GM19239 (cell line): Measurements from ENCODE around the gene TMEM45A.
"Not testable (repeated sequence)": the region's sequence is repeated elsewhere in the genome, so short reads cannot be mapped to it uniquely, and the experiment has no call there.

Experiments used
- DNase-seq: peaks from one replicate; pipeline ENCODE4 v3.0.0; 2011; ENCODE audit warnings: low spot score; ENCODE audit not compliant: insufficient read length
- FAIRE-seq: peaks from 2 replicates; lab custom pipeline; 2011; peaks lifted over from hg19 to GRCh38; lab: Jason Lieb, UNC

Gene TMEM45A

DNA sequence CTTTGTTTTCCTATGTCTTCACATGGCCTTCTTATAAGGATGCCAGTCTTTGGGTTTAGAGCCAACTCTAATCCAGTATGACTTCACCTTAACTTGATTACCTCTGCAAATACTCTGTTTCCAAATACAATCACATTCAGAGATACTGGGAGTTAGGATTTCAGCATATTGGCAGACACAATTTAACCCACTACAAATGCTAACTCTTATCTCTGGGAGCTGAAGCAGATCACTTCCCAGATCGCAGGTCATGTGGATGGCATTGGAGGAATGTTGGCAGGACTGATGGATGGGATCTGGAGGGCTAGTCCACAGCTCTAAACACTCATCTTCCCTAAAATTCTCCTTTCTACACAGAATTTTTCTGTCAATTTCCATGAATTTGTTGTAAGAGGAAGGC, 70.8 kb downstream of the TMEM45A start:
- no peak for FAIRE-seq

DNA sequence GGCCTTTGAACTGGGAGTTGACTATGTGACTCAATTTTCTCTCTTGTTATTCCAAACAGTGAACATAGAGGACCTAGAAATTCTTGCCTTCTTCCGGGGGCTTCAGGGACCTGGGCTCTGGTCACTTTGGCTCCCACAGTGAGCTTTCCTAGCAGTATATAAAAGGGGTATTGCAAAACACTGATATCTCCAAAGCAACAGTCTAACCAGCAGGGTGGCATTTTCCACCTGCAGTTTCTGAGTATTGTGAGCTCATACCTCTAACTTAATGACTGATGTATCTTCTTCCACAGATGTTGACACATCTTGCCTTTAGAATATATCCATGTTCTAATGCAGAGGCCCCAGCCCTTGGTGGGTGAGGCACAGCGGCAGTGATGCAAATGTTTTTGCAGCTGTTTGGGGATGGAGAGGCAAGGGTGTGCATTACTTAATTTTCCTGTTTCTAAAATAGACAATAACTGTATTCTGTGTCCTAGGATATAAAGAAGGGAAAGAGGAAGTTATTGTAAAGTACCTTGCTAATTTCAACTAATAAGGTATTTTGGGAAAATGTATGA, 71.3 kb downstream of the TMEM45A start:
- no peak for DNase-seq
- no peak for FAIRE-seq

More for the DNA sequence above, 70.8 kb downstream of the TMEM45A start:
- DNase-seq = no peak

DNA sequence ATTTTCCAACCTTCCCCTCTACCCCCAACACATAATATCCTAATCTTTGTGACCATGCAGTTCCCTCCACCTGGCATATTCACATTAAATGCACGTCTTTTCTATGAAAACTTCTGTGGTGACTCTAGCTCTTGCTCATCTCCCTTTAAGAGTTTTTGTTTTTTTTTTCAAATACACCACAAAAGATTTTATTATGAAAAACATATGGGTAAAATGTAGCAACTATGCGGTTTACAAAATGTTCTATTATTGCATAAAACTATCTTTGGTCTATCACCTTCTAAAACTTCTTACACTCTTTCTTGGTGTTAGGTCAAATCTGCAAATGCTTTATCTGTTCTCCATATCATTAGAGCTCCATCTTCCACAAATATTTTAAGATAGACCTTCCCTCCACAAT, 78.4 kb downstream of the TMEM45A start:
- DNase-seq (no peak), FAIRE-seq (peak; percentile 40)

DNA sequence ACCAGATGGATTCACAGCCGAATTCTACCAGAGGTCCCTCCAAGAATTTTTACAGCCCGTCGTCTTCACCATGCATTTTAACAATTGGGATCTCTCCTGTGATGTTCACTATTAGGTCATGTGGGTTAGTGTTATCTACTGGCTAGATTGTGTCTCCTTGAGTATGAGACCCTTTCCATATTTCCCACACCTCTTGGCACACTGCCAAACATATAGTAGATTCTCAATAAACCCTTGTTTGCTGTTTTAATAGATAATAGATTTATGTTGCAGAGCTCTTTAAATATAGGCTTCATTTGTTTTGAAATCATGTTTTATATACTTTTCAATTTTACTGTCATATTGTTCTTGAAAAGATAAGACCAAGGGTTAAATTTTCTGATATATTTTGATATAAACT, 82.1 kb downstream of the TMEM45A start:
- FAIRE-seq (no peak), DNase-seq (no peak)

DNA sequence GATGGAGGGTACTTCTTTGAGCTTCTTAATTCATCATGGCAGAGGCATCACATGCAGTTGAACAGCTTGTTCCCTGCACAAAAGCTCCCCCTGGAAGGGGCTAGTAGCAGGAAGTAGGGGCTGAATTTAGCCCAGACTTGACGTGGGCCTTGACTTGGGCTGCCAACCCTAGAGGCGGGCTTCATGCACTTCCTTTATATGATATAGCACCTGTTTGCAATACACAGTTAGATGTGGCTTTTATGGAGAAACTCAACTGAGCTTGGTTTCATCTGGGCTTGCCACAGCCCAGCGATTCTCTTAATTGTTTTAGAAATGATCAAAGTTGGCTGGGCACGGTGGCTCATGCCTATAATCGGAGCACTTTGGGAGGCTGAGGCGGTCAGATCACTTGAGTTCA, 83.3 kb downstream of the TMEM45A start:
- DNase-seq (no peak), FAIRE-seq (no peak)

DNA sequence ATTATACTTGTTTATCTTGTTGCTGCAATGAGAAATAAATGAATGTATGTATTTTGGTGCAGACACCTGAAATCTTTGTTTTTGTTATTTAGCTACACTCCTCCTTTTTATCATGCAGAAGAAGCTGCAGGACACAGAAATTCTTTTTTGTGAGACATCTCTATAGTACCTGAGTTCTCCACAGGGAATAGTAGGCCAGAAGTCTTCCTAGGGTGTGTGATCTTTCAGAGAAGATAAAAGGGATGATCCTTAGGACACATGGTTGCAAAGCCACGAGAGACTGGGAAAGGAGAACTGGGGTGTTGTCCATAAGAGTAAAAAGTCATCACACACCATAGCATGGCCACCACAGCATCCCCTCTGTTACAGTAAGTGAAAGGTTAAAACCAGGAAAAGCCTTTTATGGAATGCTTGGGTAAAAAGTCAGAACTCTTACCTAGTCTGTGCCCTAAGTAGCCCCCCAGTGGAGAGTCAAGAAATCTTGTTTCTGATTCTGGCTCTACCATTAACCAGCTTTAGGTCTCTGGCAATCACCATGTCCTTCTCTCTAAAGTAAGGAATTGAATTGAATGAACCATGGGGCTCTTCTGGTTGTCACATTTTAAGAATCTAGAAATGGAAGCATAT, 85.1 kb downstream of the TMEM45A start:
- no peak for FAIRE-seq
- DNase-seq = no peak

DNA sequence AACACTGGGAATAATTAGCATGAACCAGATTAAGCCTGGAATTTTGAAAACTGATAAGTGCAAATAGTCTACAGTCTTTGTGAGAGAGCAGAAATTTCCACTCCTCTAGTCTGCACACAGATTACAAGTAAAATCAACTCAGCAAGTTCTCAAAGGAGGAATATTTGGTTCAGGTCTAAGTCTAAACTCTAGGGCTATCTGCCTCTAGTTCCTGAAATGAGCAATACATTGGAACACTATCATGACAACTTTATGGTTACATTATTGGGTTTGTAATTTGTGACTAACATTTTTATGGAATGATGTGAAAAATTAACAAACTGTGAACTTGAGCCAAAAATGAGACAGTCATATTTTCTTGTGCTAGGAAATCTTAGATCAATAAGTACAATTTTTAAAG, 86.2 kb downstream of the TMEM45A start:
- DNase-seq = no peak
- FAIRE-seq = no peak

DNA sequence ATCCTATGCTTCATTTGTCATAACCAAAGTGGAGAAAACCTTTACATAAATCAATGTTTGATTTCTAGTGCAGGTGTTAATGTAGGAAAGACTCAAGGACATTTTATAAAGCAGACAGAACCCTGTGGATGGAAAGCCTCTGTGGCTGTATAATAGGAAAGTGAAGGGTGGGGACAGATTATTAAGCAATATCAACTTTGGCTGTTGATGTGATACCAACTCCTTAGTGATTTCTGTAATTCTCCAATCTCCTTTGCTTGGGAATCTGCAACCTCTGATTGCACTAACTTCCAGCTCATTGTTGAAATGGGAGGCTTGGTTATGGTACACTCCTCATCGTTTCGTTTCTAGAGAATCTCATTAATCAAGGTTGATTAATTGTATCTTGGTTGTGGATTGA, 87.7 kb downstream of the TMEM45A start:
- FAIRE-seq (no peak), DNase-seq (no peak)

DNA sequence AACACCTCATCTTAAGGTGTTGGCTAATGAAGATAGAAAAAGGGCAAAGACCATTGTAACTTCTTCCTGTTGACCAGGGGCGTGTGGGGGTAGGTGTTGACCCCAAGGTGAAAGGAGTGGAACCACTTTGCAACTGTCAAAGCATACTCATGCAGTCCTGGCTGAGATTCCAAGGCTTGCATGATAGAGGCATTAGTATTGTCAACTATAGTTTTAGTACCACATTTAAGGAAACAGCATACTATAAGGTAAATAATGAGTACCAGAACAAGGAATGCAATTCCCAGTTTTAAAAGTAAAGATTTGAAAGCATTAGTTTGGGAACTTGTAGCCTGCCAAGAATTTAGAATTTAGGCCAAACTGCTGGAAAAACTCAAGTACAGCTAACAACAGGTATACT, 89.2 kb downstream of the TMEM45A start:
- no peak for FAIRE-seq
- DNase-seq = no peak

DNA sequence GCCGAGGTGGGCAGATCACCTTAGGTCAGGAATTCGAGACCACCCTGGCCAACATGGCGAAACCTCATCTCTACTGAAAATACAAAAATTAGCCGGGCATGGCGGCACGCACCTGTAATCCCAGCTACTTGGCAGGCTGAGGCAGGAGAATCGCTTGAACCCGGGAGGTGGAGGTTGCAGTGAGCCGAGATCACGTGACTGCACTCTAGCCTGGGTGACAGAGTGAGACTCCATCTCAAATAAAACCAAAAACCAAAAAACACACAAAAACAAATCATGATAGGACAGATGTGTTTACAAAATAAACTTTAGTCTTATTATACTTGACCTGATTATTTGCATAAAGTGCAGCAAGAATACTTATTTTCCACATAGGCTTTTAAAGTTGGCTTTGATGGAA, 89.7 kb downstream of the TMEM45A start:
- DNase-seq = not testable (repeated sequence)
- FAIRE-seq = peak; percentile 26

DNA sequence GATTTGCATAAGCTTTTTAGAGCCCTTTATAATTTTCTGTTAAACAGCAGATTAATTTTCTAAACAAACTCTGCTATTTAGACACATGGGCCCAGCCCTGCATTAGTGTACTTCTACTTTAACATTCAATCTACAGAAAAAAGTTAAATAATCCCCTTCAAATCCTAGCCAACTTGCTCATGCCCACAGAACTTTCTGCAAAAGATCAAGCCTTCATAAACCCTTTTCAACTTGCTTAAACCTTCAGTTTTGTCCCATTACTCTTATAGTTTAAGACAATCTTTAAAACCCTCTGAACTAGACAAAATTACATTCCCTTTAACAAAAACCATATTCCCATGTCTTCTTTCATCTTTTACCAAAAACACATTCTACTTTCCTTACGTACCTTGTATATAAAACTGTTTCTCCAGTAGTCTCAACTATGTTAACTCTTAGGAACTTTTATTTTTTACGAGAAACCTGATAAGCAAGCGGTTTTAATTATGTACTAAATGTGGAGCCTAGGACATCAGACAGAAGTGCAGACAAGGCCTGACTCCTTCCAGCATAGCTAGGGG, 91.8 kb downstream of the TMEM45A start:
- FAIRE-seq = no peak

DNA sequence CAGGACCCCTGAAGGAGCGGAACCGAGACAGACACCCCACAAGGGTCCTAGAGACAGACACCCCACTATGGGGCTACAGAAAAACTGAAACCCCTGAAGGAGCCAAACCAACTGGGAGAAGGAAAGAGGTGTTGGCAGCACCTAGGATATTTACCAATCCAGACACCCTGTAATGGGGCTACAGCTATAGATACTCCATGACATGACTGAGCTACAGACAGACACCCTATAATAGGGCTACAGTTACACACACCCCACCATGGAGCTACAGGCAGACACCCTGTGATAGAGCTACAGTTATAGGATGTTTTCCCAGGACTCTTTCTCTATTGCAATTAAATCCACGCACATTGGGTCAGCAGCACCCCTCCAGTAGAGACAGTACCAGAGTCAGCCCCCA, 94.4 kb downstream of the TMEM45A start:
- FAIRE-seq (no peak), DNase-seq (no peak)

More for the DNA sequence above, 91.8 kb downstream of the TMEM45A start:
- DNase-seq = no peak

DNA sequence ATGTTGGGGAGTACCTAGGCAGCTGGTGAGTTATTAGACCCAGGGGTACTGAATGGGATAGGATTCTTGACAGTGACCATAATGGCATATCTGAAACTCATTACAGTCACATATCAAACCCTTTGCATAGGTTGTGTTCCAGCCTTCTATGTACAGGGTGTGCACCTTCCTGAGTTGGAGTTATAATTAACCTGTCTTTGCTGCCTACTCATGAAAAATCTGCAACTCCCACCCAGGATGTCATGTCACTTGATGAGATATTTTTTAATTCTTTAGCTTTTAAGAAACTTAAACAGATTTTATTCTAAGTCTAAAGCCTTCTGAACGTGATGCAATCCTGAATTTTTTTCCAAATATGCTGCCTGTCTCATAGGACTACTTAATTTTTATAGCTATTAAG, 95.8 kb downstream of the TMEM45A start:
- FAIRE-seq (no peak), DNase-seq (no peak)

DNA sequence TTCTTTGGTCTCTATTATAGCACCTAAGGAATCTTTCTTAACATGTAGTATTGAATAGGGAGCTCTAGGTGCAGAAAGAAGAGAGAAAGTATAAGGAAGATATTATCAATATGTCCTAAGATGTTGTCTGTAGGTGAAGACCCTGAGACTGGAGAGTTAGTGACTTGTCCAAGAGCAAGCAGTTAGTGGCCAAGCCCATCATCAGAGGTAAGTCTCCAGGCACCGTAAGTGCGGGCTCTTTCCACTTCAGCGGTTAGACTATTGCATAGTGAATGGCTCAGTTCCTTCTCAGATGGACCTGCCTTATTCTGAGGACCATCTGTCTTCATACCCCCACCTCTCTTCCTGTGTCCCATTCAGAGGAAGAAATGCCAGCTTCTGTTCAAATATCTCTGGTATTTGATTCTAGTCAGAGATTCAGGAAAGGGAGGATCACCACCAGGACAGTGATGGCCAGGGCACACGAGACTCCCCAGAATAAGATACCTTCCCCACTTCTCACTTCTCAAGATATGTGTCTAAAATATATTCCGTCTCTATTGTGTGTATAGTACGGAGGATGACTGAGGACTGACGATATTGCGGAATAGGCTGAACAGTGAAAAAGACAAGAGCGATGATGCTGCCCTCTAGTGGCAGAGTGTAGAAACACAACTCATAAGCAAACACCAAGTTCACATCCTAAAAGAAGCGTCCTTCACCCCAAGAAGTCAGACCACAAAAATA, 97.9 kb downstream of the TMEM45A start:
- DNase-seq = peak; percentile 52
- peak; percentile 94 for FAIRE-seq

DNA sequence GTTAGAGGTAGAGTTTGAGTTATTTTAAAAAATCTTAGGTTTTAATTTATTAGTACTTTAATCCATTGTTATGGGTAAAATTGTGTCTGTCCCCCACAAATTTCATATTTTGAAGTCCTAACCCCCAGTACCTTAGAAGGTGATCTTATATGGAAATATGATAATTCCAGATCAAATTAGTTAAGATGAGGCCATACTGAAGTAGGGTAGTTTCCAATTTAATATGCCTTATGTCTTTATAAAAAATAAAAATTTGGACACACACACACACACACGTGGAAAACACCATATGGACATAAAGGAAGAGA, 98.4 kb downstream of the TMEM45A start:
- DNase-seq (no peak), FAIRE-seq (no peak)

DNA sequence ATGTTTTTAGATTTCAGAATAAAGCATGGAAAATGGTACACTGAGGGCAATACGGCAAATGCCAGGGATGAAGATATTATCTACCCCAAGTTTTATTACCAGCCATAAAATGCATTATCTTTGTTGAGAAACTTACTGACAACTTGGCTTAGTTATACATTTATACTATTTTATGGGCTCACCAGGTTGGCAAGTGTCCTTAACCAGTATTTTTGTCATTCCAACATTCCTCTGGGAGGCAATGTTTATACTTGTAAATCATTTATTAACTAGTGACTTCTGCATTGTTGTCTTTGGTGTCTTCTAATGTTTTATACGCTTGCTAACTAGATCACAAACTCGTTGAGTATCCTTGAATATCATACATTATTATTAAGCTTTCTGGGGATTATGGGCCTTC, 99.0 kb downstream of the TMEM45A start:
- no peak for DNase-seq
- FAIRE-seq = no peak

DNA sequence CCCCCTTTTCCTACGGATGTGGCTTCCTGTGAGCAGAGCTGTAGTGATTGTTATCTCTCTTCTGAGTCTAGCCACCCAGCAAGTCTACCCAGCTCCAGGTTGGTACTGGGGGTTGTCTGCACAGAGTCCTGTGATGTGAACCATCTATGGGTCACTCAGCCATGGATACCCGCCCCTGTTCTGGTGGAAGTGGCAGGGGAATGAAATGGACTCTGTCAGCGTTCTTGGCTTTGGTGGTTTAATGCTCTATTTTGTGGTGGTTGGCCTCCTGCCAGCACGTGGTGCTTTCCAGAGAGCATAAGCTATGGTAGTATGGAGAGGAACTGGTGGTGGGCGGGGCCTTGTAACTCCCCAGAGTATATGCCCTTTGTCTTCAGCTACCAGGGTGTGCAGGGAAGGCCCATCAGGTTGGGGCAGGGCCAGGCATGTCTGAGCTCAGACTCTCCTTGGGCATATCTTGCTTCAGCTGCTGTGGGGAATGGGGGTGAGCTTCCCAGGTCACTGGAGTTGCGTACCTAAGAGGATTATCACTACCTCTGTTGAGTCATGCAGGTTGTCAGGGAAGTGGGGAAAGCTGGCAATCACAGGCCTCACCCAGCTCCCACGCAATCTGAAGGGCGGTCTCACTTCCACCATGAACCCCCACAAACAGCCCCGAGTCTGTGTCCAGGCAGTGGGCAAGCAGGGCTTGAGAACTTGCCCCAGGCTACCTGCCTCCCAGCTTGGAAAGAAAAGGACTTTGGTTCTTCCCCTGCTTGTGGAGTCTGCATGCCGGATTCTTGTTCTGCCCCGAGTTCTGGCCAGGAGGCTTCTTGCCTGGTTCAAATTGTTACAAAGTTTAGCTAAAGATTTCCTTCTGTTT, 108.0 kb downstream of the TMEM45A start:
- DNase-seq = no peak
- FAIRE-seq = no peak

DNA sequence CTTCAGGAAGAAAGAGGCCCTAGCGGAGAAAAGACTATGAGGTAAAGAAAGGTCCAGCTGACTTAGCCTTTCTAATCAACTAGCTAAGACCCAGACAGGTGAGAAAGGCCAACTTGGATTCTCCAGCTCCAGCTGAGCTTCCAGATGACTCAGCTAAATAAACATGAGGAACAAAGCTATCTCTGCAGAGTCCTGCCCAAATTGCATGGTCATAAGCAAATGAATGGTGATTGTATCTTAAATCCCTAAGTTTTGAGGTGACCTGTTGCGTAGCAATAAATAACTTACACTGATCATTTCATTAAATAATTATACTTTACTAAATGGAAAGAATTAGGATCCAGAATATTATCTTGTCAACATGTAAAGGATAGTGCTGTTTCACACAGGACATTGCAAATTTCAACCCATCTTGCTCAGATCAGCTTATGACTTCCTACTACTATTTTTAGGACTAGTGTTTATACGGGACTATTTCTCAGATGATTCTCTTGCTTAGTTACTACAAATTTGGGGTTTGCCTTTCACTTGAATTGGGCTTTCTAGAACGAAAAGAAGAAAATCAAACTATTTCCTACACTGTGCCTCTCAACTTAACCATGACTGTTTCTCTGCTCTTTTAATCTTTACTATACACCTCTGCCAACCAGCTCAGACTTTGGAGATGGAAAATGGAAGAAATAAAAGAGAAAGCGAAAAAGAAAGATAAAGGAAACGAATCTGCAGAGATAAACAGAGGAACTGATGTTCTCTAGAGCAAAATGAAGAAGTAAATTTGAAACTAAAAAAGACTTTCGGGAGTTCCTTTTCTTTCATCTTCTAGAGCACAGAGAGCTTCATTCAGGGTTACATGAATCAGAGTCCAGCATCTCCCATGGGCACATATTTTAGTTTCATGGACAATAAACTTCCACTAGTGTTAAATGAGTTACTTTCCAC, 110.4 kb downstream of the TMEM45A start:
- FAIRE-seq = peak; percentile 95
- DNase-seq = no peak

DNA sequence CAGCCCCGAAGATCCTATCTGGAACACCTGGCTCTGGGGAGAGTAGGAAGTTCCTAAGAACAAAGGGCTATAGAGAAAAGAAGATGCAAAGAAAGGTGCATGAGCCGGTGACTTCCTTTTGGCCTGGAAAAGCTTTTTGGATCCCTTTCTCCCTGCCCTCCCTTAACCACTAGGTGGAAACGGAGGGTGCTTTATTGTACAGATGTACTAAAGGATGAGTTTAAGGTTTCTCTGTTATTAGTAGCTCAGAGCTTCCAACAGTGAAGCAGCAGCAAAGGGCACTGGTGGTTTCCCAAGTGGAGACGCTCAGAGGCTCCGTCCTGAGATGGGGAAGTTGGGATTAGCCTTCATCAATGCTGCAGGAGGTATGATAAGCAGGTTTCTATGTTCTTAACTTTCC, 111.0 kb downstream of the TMEM45A start:
- no peak for FAIRE-seq
- no peak for DNase-seq

DNA sequence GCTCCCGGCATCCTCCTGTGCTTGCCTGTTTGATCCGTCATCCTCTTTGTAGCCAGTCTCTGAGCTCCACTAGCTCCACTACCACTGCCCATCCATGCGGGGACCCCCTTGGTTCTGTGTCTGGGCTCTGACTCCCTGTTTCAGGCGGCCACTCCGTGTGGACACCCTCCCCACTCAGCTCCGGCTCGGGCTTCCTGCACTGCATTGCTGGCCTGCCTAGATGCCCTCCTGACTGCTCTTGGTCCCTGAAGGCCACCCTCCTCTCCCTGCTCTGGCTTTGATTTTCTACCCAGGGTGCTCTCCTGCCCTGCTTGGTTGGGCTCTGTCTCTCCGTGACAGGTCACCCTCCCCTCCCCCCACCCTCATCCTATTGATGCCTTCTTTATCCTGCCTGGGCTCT, 112.9 kb downstream of the TMEM45A start:
- DNase-seq = no peak
- no peak for FAIRE-seq
